ENCODE measurements around the gene ICOS. TPM values are rescaled to one million over a fixed set of nuclear protein-coding genes. Genes with fewer than 3 reads are reported as not detected.

ICOS gene
- total and polyA plus RNA-seq, 2 of the 8 experiments (the other 6 are each of a cell fraction or from before 2014, with no cell fraction given): not detected

DNA sequence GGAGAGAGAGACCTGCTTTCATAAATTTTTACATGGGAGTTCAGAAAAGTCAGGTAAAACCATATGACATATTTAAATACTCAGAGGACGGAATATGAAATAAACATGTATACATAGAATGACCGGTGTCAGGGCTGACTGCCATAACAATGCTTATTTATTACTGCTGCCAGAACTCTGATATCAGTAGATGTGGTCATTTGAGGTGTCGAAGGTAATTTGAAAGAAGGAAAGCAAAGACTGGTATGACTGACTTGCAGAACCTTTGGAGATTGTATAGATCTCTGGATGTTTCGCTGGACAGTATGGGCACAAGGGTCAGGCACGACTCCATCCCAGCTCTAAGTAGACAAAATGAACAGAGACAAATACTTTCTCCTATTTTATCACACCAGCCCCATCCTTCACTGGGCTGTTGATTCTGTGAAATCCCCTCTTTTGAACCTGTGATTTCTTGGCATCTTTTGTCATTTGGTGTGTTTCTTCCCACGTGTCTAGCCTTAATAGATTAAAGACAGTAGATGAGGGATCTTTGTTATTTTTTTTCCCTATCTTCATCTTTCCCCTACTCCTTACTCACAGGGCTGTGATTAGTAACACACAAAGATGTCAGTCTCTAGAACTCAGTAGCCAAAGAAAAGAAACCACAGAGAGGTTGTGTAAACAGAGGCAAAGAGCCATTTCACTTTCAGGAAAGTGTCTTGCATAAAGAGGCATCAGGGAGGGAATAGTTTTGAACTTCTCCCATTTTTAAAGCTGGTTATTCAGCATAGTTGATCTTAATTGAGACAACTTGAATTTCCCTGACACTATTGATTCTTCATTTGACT lies 61.6 kb downstream of the ICOS start (continued):
- TF ChIP-seq SP1 (IDR thresholded peaks at IDR 0.05; ENCODE audit: low read depth, low read length): no peak
- TF ChIP-seq PHF8 (conservative IDR thresholded peaks at IDR 0.05; ENCODE audit: low read depth, low read length): no peak
- TF ChIP-seq CHD2 (IDR thresholded peaks at IDR 0.05; ENCODE audit: low read length): no peak
- TF ChIP-seq RXRA (IDR thresholded peaks at IDR 0.05; ENCODE audit: insufficient read depth, low read depth, low read length): no peak
- TF ChIP-seq, protein P1, sequence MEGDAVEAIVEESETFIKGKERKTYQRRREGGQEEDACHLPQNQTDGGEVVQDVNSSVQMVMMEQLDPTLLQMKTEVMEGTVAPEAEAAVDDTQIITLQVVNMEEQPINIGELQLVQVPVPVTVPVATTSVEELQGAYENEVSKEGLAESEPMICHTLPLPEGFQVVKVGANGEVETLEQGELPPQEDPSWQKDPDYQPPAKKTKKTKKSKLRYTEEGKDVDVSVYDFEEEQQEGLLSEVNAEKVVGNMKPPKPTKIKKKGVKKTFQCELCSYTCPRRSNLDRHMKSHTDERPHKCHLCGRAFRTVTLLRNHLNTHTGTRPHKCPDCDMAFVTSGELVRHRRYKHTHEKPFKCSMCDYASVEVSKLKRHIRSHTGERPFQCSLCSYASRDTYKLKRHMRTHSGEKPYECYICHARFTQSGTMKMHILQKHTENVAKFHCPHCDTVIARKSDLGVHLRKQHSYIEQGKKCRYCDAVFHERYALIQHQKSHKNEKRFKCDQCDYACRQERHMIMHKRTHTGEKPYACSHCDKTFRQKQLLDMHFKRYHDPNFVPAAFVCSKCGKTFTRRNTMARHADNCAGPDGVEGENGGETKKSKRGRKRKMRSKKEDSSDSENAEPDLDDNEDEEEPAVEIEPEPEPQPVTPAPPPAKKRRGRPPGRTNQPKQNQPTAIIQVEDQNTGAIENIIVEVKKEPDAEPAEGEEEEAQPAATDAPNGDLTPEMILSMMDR (IDR thresholded peaks at IDR 0.05; ENCODE audit: control extremely low read depth in 1 of 3, insufficient read depth in 1 of 3, low read depth in 1 of 3, low read length in 3 of 3): no peak
- TF ChIP-seq ASH2L (IDR thresholded peaks at IDR 0.05; ENCODE audit: low read length): no peak

All from H1 (cell line).